ENCODE data around the gene CCM2.

CCM2 gene

DNA sequence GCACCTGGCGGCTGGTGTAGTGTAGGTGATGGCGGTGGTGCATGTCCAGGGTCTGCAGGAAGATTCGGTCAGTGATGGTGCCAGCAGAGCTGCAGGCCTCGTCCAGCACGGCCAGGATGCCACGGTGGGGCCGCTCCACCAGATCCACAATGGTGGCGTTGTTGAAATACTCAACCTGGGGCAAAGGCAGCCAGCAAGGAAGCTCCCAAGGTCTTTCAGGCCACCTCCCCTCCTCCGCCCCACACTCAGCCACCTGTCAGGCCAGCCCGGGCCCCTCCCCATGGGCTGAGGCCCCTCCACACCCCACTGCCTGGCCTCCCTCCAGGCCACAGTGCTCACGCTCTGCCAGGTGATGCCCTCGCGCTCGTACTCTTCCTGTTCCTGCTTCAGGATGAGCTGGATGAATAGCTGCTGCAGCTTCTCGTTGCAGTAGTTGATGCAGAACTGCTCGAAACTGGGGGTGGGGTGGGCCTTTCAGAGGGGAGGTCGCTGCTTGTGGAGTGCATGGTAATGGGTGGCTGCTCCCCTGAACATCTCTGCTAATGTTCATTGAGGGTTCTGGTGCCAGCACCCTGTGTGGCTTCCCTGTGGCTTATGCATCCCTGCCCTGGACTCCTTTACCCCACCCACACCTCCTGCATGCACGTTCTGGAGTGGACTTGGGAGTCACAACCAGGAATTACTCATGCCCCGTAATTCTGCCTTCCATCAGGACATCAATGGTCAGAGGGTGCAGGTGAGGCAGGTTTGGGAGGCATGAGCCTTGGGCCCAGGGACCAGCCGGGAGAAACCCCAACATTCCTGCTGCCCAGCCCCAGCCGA is 30.1 kb upstream of the CCM2 start:
- no peak for DNase-seq

DNA sequence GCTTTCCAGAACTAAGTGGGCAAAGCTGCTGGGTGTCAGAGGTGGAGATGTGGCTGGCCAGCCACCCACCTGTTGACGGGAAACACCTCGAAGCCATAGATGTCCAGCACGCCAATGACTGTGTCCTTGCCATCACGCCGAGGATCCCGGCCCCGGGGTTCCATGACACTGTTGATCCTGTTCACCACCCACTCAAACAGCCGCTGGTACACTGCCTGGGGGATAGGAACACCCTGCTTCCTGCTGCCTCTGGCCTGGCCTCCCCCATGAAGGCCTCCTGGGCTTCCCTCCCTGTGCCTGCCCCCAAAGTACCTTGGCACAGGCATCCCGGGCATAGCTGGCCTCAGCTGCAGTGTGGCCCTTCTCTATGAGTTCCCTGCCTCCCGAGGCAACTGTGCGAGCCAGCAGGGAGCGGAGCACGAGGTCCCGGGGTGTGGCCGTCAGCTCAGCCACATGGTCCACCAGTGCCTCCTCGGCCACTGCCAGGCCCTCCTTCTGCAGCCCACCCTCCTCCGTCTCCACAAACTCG is 29.4 kb upstream of the CCM2 start:
- DNase-seq = no peak

DNA sequence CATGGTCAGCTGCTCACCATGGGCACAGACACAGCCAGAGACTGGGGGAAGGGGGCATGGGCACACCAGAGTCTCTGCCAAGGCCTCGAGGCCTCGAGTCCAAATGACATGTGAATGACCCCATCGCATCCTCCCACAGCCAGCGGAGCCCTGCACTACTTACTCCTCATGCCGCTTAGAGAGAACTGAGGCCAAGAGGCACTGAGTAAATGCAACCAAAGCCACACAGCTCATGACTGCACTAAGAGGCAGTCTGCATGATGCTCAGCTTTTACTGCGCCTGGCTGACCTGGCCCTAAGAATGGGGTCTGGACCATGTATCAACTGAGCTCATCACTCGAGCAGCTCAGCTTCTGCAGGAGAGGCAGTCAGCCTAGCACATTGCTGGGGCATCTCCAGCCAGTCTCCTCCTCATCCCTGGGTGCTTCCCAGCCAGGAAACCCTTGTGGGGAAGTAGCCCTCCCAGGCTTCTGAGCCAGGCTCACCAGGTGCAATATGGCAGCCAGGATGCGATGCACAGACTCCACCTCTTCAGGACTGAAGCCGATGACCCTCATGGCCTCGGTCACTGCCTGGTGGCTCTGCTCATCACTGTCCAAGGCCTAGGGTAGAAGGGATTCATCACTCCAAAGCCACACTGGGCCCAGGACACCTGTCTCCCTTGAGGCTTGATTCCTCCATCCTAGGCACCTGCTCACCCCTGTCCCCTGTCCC is 28.7 kb upstream of the CCM2 start:
- no peak for DNase-seq

DNA sequence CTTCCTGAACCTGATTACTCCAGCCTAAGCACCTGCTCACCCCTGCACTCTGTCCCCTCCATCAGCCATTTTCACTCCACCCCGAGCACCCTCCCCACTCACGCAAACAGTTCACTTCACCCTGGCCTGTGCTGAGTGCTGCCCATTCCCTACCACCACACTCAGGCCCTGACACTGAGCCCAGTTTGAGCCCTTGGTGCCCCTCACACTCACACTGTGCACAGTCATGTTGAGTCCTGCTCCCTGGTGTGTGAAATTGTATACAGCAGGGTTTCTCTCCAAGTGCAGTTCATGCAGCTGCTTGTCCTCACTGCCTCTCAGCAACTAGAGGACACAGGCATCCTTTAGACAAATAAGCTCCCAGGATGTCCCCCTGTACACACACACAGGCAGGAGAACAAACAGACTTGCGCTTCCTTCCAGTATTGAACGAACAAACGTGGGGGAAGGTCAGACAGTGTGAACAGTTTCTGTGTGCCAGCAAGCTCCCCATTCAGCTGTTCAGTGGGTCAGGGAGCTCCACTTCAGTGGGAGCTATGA is 28.0 kb upstream of the CCM2 start:
- DNase-seq = no peak

DNA sequence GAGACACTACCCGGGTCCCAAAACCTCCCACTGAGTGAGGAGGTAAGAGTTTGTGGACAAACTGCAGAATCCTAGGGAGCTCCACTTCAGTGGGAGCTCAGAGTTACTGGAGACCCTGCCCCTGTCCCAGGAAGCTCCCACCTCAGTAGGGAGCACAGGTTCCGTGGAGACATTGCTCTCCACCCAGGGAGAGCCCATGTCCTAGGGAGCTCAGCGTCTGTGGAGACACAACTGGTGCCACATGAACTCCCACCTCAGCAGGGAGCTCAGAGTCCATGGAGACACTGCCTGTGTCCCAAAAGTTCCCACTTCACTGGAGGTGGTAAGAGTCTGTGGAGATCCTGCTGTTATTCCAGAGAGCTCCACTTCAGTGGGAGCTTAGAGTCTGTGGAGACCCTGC is 27.4 kb upstream of the CCM2 start:
- no peak for DNase-seq

DNA sequence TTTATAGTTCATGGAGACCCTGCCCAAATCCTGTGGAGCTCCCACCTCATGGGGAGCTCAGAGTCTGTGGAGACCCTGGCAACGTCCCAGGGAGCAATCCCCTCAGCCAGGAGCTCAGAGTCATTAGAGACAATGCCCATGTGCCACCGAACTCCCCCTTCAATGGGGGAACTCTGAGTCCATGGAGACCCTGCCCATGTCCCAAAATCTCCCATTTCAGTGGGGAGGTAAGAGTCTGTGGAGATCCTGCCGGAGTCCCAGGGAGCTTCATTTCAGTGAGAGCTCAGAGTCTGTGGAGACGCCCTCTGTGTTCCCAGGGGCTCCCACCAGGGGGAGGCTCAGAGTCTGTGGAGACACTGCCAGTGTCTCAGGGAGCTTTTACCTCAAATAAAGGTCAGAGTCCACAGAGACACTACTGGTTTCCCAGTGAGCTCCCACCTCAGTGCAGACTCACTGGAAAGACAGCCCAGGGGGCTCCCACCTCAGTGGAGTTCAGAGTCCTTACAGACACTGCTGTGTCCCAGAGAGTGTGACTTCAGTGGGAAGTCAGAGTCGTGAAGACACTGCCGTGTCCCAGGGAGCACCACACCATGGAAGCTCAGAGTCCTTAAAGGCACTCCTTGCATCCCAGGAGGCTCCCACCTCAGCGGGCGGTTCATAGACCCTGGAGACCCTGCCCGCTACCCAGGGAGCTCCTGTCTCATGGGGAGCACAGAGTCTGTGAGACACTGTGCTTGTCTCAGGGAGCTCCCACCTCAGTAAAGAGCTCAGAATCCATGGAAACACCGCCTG is 26.2 kb upstream of the CCM2 start:
- DNase-seq = peak; percentile 45

DNA sequence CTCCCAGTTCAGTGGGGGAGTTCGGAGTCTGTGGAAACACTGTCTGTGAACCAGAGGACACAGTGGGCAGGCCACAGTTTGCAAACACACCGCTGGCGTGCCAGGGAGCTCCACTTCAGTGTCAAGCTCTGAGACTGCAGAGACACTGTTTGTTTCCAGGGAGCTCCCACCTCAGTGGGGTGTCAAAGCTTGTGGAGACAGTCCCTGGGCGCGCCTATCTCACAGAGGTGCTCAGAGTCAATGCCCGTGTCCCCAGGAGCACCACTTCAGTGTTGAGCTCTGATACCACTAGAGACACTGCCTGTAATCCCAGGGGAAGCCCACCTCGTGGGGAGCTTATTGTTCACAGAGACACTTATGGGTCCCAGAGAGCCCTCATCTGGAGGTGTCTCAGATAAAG is 25.5 kb upstream of the CCM2 start:
- no peak for DNase-seq

DNA sequence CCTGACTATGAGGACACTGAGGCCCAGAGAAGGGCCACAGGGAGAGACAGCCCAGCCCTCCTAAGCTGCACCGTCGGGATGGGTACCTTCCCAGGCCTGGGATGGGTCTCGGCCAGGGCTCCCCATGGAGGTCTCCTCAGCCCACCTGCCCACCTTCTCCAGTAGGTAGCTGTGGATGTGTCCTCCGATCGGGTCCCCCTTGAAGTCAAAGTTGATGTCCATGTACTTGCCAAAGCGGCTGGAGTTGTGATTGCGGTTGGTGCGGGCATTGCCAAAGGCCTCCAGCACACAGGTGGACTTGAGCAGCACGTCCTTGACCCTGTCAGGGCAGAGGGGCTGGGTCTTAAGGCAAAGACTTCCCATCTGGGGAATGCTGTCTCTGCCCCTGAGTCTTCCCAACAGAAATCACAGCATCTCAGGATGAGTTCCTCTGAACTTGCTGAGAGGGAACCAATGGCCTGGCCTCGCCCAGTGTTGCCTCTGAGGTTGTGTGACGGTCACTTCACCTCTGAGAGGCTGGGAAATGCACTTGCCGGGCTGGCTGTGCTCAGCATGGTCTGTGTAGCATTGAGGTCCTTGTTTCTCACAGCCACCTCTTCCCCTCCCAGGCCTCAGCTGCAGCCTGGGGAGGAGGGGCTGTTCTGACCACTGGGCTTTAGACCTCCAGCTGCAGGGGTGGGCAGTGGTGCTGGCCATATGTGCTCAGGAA is 24.5 kb upstream of the CCM2 start:
- DNase-seq = no peak

DNA sequence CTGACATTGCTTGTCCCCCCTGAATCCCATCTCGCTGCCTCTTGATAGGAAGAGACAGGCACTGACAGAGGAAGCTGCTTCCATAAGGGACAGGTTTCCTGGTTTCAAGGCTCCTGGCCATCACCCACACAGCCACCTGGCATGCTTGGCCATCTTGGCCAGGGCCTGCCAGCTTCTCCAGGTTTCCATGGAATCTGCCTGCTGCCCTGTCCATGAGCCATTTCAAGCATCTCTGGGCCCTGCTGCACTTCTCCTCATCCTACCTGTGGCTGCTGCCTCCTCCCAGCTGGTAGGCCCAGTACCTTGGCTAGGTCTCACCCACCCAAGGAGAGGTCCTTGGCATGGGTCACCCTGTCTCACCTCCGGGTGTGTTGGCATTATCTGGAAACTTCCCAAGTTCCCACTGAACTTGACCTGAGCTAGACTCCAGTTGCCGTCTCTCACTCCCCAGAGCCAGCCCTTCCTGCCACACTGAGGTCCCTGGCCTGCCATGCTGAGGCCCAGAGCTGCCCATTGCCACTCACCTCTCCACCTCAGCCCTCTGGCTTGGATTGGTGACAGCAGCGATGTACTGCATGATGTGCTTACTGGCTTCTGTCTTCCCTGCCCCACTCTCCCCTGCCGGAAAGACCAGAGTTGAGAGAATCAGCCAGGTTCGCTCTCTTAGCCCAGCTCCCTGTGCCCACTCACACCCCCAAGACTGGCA is 23.8 kb upstream of the CCM2 start:
- no peak for DNase-seq

DNA sequence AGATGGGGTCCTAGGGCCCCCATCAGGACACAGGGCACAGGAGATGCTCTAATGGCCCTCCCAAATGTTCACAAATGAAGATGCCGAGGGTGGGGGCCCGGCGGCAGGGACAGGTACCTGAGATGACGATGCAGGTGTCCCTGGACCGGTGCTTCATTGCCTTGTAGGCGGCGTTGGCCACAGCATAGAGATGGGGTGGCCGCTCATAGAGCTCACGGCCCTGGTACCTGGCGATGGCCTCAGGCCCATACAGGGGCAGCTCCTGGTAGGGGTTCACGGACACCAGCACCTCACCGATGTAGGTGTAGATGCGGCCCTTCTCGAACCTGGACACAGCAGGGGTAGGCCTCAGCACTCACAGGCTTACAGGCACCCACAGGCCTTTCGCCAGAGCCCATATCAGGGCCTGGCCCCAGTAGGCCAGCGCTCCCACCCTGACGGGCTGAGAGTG is 23.2 kb upstream of the CCM2 start:
- DNase-seq = no peak

DNA sequence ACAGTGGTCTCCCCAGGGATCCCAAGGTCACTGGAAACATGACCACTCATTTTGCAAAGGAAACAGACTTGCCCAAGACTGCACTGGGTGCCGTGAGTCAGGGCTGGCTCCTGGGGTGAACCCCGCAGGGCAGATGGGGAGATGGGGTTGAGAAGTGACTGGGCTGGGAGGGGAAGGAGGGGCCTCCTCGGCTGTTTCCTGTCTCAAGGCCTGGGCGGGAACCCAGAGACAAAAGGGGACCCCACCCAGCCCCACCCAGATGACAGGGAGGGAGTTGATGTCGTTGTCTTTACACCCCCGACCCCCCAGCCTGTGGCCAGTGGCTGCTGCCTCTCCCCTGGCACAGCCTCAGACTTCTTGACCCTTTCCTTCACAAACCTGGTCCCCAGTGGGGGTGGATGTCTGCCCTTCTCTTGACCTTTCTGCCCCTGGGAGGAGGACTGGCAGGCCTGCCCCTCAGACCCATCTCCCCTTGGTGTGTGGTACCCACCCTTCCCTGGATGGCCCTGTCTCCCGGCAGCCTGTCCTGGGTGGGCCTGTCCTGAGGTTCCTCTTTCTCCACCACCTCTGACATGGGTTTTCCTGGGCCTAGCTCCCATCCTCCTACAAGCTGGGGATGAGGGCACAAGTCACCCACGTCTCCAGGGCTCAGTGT is 22.6 kb upstream of the CCM2 start:
- DNase-seq = peak; percentile 34

DNA sequence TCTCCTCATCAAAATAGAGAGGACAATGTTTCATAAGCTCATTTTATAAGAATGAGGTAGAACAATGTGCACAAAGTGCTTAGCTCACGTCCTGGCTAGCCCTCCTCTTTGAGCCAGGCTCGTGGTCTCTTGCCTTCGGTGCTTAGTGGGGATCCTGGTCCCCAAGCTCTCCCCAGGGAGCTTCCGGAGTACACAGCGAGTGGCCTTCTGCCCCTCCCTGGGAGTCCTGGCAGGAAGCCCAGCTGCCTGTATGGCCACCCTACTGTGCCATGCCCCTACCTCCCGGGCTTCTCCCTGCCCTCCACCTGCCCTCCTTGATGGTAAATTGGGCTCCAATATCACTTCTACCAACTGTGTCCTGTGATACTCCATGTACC is 22.1 kb upstream of the CCM2 start:
- no peak for DNase-seq

DNA sequence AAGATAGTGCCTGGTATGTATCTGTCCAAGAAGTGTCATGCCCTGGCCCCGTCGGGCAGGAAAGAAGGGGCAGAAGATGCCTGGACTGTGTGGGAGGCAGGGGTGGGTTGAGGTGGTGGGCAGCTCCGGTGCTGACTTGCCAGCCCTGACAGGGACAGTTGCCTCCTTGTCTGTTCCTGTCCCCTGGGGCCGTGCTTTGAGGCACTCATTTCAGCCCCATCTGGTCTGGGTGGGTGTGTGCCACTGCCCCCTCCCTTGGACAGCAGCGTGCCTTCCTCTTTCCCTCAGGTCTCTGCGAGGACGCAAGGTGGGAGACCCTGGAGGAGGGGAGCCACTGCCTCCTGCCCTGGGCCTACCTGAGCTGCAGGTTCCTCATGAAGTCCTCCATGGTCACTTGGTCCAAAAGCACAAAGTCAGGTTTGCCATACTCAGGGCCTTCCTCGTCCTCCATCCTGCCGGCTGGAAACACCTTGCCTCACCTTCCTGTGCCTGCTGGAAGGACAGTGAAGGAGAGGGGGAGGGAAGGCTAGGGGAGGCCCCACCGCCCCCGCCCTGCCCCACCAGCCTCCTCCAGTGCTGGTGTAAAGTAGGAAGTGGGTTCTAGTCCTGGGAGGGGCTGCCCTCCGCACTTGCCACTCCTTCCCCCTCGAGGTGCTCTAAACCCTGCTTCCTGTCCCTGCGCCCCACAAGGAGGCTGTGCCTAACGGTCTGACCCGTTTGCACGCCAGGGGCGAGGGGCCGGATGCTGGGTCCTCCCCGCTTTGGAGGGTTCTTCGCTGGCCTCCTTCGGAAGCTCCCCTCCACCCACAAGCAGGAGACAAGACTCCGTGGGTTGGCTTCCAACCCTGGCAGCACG is 21.3 kb upstream of the CCM2 start, which contains the start of gene MYO1G:
MYO1G (minus strand) TSS at position 505 of the 856 bp plus-strand sequence; CDS start at position 451, 54 bp downstream.
- no peak for DNase-seq

DNA sequence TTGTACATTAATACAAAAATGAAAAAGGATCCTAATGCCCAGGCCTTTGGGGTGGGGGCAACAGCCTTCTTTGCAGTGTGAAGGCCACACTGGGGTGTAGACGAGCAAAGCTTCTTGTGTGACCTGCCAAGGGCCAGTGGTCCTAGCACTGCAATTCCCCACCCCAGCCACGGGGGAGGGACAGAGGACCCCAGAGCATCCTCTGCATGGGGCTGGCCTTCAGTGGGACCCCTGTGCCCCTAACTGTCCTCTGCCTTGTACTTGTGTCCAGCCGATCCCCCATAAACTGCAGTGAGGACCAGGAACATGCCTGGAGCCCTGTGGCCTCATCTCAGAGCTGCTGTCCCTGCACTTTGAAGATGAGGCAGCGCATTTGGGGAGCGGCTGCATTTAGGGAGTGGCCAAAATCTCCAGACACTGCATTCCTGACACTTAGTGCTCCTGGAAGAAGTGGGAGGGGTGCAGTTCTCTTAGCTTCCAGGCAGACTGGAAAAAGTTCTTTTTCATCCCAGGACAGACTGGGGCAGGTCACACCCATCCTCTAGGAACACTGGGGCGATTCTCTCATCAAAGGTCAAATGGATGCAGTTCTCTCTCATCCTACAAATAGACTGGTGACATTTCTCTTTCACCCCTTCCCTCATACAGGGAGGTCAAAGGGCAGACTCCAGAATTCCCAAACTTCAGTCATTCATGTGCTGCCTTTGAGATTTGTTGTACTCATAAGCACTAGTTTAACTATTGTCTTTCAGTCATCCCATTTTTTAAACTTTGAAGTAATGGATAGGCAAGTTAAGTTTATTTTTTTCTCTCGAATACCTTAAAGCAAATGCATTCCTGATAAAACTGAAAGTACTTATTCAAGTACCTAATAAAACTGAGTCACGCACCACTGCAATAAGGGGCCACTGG is 20.3 kb upstream of the CCM2 start:
- DNase-seq = peak; percentile 57

DNA sequence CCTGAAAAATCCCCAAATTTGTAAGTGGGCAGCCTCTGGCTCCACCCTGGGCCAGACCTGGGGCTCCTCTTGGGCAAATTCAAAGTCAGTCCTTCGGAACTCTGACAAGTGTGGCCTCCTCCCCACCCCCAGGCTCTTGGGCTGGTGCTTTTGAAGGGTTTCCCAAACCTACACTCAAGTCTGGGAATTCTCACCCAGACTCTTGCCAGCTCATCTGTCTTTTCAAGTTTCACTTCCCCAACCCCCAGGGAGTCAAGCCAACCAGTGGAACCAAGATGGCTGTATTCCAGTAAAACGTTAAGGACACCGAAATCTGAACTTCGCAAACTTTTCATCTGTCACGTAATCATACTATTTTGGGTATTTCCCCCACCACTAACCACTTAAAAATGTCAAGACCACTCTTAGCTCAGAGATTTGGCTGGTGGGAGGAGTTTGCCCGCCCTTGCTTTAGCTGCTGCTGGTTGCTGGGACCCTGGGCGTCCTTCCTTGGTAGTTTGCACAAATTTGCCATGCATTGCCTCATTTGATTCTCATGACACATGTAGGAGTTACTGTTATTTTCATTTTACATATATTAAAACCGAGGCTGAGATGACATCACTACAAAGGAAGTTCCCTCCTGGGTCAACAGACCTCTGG is 19.5 kb upstream of the CCM2 start:
- DNase-seq = peak; percentile 85

DNA sequence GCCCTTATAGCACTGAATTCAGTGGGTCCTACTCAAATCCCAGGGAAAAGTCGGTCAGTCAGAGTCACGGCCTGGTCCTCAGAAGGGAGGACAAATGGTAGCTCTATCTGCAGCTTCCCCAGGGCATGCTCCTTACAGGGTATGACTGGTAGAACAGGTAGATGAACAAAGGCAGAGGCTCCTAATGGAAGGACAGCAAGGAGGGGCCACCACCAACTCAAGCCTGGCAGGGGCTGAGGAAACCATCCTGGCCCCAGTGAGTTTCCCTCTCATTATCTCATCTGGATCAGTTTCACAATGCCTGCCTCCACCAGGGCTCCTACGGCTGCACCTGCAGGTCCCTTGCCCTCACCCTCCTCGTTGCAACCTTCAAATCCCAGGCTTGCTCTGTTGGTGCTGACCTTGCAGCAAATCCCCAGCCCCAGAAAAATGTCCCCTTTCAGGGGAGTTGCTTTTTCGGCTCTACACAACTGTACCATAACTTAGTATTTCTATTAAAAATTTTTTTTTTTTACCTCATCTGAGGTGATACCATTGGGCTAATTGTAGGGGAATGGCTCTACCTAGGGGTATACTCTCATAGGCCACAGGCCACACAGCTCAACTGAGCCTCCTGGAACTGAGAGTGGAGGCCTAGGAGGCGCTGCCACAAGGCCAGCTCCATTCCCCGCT is 18.8 kb upstream of the CCM2 start:
- DNase-seq = no peak

DNA sequence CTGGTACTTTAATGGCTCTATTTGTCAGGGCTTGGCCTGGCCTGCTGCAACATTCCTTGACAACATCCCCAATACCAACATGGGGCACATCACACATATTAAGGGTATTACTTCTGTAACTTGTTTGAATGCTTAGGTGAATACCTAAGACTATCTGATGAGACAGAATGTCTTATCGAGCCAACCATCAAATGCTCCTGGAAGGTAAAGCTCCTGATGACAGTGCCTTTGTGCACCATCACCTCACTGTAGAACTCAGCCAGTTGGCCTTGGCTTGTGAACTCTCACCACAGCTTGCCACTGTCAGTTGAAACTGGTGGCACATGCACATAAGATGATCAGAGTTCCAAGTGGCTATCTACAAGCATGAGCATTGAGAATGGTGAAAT is 17.5 kb upstream of the CCM2 start:
- DNase-seq = no peak

DNA sequence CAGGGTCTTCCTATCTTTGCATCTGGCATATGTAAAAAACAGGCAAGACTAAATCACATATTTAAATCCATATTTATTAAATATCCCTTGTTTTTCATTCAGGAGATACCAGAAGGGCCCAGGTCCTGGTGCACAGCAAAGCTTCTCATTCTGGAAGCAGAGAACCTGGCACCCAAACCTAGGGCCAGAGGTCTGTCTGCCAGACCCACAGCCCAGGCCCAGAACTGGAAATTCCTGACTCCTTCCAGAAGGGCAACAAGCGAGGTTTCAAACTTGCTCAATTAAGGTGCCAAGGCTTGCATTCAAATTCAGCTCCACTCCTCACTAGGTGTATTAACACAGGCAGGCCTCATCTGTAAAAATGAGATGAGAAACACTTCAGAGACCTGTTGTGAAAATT is 17.0 kb upstream of the CCM2 start:
- DNase-seq = no peak
